HCT116 (cell line): ENCODE data around the gene XG.
"Not testable (repeated sequence)": the region's sequence is repeated elsewhere in the genome, so short reads cannot be mapped to it uniquely, and the experiment has no call there.

ENCODE experiments used
- ELF1 ChIP-seq: IDR thresholded peaks from 2 replicates; pipeline ENCODE4 v1.6.1; 2012; ENCODE audit warnings: low read depth, borderline replicate concordance
- EZH2 ChIP-seq: fragments of 200-600 bp; sonication (generic); IDR thresholded peaks from 2 replicates; pipeline ENCODE4 v1.6.1; 2017; ENCODE audit warnings: antibody characterized with exemption, mixed run types
- EZH2phosphoT487 ChIP-seq: fragments of 200-600 bp; IDR thresholded peaks from 2 replicates; pipeline ENCODE4 v1.6.1; 2018; ENCODE audit warnings: antibody characterized with exemption, borderline replicate concordance
- POLR2A ChIP-seq: IDR thresholded peaks from 2 replicates; pipeline ENCODE4 v1.7.0; 2011; ENCODE audit warnings: borderline replicate concordance; ENCODE audit not compliant: insufficient read depth, insufficient read length; ENCODE audit errors: extremely low read depth
- SIN3A ChIP-seq: IDR thresholded peaks from 2 replicates; pipeline ENCODE4 v1.6.1; 2012; ENCODE audit warnings: low read depth
- YY1 ChIP-seq: IDR thresholded peaks from 2 replicates; pipeline ENCODE4 v1.6.1; 2011; ENCODE audit warnings: low read length, low read depth, moderate library complexity, mild to moderate bottlenecking; ENCODE audit not compliant: insufficient replicate concordance; ENCODE audit errors: extremely low read depth
- TF ChIP-seq, protein P1 (sequence below), 3 experiments: fragments of 200-600 bp in 1 of 3; sonication (generic) in 1 of 3; IDR thresholded peaks in 2 of 3; conservative IDR thresholded peaks in 1 of 3; 2 replicates each; pipeline ENCODE4 v1.5.1; 2012 to 2017; ENCODE audit warnings: low read depth in 2 of 3, low read length in 2 of 3, antibody characterized with exemption in 1 of 3, borderline replicate concordance in 1 of 3, control low read depth in 1 of 3, mild to moderate bottlenecking in 1 of 3, mixed read lengths in 1 of 3, mixed run types in 1 of 3, moderate library complexity in 1 of 3; ENCODE audit not compliant: insufficient read depth in 1 of 3

DNA sequence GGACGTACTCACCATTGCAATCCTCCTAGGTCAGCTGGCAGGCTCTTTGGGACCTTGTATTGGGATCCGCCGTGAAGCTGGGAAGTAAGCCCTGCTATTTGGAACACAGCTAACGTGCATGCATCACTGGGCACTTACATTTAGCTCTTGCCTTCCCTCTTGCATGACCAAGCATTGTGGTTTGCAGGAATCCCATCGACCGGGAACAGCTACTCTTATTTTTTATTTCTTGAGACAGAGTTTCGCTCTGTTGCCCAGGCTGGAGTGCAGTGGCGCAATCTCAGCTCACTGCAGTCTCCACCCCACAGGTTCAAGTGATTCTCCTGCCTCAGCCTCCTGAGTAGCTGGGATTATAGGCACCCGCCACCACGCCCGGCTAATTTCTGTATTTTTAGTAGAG, 24.6 kb upstream of the XG start:
- TF ChIP-seq, protein P1, sequence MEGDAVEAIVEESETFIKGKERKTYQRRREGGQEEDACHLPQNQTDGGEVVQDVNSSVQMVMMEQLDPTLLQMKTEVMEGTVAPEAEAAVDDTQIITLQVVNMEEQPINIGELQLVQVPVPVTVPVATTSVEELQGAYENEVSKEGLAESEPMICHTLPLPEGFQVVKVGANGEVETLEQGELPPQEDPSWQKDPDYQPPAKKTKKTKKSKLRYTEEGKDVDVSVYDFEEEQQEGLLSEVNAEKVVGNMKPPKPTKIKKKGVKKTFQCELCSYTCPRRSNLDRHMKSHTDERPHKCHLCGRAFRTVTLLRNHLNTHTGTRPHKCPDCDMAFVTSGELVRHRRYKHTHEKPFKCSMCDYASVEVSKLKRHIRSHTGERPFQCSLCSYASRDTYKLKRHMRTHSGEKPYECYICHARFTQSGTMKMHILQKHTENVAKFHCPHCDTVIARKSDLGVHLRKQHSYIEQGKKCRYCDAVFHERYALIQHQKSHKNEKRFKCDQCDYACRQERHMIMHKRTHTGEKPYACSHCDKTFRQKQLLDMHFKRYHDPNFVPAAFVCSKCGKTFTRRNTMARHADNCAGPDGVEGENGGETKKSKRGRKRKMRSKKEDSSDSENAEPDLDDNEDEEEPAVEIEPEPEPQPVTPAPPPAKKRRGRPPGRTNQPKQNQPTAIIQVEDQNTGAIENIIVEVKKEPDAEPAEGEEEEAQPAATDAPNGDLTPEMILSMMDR (IDR thresholded peaks at IDR 0.05 in 2 of 3, conservative IDR thresholded peaks at IDR 0.05 in 1 of 3; ENCODE audit: borderline replicate concordance in 1 of 3, insufficient read depth in 1 of 3, low read depth in 2 of 3, low read length in 2 of 3), result not testable (repeated sequence)
- TF ChIP-seq EZH2, POLR2A, ELF1, YY1, SIN3A, EZH2phosphoT487: not testable (repeated sequence)
